Measurements from ENCODE around the gene FBLN1. TPM values are rescaled to one million over a fixed set of nuclear protein-coding genes. Genes with fewer than 3 reads are reported as not detected.

The FBLN1 gene
- total and polyA plus RNA-seq, 9 of the 15 experiments (the other 6 are each of a cell fraction or from before 2014, with no cell fraction given), result 0.66 TPM; not detected in 8

DNA sequence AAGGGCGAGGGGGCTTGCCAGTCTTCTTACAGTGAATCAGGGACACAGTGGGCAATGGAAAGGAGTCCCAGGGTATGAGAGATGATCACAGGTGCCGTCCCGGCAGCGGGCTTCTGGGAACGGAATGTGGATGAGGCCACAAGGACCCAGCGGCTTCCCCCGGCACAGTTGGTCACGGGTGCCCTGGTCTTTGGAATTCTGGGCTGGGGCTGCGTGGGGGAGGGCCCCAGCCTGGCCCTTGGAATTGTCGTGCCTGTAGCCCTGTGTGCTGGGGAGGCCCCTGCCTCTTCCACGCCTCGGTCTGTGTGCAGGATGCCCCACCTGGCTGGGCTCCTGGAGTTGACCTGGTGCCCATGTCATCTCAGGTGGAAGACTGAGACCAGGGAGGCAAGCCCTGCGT lies 76.6 kb downstream of the FBLN1 start (continued):
- TF ChIP-seq, protein P1, sequence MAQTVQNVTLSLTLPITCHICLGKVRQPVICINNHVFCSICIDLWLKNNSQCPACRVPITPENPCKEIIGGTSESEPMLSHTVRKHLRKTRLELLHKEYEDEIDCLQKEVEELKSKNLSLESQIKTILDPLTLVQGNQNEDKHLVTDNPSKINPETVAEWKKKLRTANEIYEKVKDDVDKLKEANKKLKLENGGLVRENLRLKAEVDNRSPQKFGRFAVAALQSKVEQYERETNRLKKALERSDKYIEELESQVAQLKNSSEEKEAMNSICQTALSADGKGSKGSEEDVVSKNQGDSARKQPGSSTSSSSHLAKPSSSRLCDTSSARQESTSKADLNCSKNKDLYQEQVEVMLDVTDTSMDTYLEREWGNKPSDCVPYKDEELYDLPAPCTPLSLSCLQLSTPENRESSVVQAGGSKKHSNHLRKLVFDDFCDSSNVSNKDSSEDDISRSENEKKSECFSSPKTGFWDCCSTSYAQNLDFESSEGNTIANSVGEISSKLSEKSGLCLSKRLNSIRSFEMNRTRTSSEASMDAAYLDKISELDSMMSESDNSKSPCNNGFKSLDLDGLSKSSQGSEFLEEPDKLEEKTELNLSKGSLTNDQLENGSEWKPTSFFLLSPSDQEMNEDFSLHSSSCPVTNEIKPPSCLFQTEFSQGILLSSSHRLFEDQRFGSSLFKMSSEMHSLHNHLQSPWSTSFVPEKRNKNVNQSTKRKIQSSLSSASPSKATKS (CRISPR knock-in tag; IDR thresholded peaks at IDR 0.05), result no peak
- TF ChIP-seq SRF (CRISPR knock-in tag; IDR thresholded peaks at IDR 0.05), result no peak
- no peak for TF ChIP-seq MXI1 (IDR thresholded peaks at IDR 0.05; ENCODE audit: low read depth, low read length)
- TF ChIP-seq FUS (optimal IDR thresholded peaks at IDR 0.05; ENCODE audit: low read depth, low read length), result no peak
- TF ChIP-seq SMC3 (conservative IDR thresholded peaks at IDR 0.05; ENCODE audit: insufficient read depth, low read depth, low read length), result no peak
- no peak for TF ChIP-seq NELFE (IDR thresholded peaks at IDR 0.05; ENCODE audit: insufficient read depth, insufficient read length)

DNA sequence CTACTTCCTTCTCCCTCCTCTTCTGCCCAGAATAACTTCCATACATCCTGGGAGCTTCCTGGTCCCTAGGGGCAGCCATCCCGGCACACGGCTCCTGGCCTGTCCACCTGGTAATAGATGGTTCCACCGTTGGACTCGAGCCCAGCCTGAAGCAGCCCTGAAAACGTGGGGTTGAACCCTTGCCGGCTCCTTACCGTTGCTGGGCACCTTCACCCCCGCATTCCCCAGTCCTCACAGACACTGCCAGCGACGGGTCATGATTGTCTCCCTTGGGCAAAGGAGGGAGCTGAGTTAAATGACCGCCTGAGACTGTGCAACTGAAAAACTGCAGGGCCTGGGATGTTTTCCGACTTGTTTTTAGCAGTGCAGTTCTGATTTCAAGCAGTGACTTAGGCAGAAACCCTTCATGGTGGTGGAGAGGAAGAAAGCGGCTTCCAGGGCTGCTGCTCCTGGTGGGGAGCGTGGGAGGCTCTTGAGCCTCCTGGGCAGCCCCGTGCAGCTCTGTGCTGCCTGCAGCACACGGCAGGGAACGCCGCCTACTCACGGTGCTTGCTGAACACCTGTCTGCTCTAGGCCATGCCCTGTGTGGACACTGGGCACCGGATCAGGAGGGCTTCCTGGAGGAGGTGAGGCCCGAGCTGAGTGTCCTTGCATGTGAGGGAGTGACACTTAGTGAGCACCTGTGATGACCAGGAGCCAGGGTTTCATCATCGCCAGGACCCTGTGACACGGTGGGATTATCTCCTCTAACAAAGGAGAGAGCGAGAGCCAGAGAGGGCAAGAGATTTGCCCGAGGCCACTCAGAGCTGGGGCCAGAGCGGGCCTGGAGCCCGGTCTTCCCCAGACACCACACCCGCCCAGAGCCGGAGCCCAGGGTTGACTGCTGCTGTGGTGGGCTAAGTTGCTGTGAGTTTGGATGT lies 77.4 kb downstream of the FBLN1 start:
- Histone ChIP-seq H2AFZ (ENCODE audit: low read depth, low read length) (no peak overlapping the region), H3K9me3 (replicated peaks; ENCODE audit: control insufficient read depth, insufficient read depth, low read depth, low read length) (no peaks in the 10 kb centered on the region), H3K27me3 (ENCODE audit: control insufficient read depth in 2 of 2, insufficient read depth in 2 of 2, low read length in 2 of 2) (peaks cover 5 to 79% of the 10 kb centered on the region in 2 experiments; a peak in 4 of 5 replicates), H3K4me3 (no peak overlapping the region), H3K4me2 (ENCODE audit: insufficient read depth, low read length) (no peak overlapping the region), H3K9me1 (ENCODE audit: control insufficient read depth, insufficient read depth, low read length) (no peaks in the 10 kb centered on the region), H4K20me1 (replicated peaks; ENCODE audit: control insufficient read depth, insufficient read depth, low read length) (peaks cover 3% of the 10 kb centered on the region; the same call in 1 of the 2 replicates), H3K4me1 (replicated peaks in 1 of 2; ENCODE audit: control insufficient read depth in 2 of 2, insufficient read depth in 2 of 2, low read length in 2 of 2) (peaks cover 0 to 5% of the 10 kb centered on the region in 2 experiments; a peak in 1 of 5 replicates), H3K27ac (ENCODE audit: extremely low read depth, low read depth, low read length) (no peak overlapping the region), H3K9ac (ENCODE audit: insufficient read depth in 1 of 2, low read depth in 2 of 2, low read length in 2 of 2) (no peak overlapping the region), H3K36me3 (ENCODE audit: control insufficient read depth, insufficient read depth, low read length) (no peaks in the 10 kb centered on the region), H3K79me2 (ENCODE audit: control insufficient read depth, insufficient read depth, low read length) (no peaks in the 10 kb centered on the region)
- 8% methylated on average over 15 of the region's 29 CpGs for WGBS (ENCODE audit: insufficient coverage, low coverage, missing lambda C conversion rate)
- in situ Hi-C loops (cut with MboI) (loop anchor here (5.0 kb wide), 3 partner anchors 62 to 532 kb away; no protein-coding TSS in a partner anchor), intact Hi-C loops (cut with micrococcal nuclease) (loop anchor here (5.0 to 10.0 kb wide), 3 partner anchors 67 to 535 kb away; no protein-coding TSS in a partner anchor)
- FAIRE-seq, result no peak
- no peak for ATAC-seq
- no TSS peak for BruUV-seq (replicated peaks)
- CTCF ChIA-PET (ENCODE audit: low intra/inter-chr PET ratio), result no interaction called here
- POLR2A ChIA-PET, result no interaction called here
- DNase-seq (ENCODE audit: extremely low read depth in 1 of 4, low spot score in 3 of 4), result no peak
- TF ChIP-seq ZNF174 (CRISPR knock-in tag; IDR thresholded peaks at IDR 0.05) (no peak), ZNF212 (CRISPR knock-in tag; IDR thresholded peaks at IDR 0.05) (no peak), ZFP36 (IDR thresholded peaks at IDR 0.05; ENCODE audit: low read depth, low read length, partially characterized antibody) (peak; percentile 81), ETV6 (IDR thresholded peaks at IDR 0.05; ENCODE audit: borderline replicate concordance in 1 of 2, low read depth in 2 of 2, low read length in 1 of 2) (no peak), ETV6 (CRISPR knock-in tag; IDR thresholded peaks at IDR 0.05; ENCODE audit: borderline replicate concordance) (no peak), MCM3 (IDR thresholded peaks at IDR 0.05) (no peak)
- TF ChIP-seq, protein P2, sequence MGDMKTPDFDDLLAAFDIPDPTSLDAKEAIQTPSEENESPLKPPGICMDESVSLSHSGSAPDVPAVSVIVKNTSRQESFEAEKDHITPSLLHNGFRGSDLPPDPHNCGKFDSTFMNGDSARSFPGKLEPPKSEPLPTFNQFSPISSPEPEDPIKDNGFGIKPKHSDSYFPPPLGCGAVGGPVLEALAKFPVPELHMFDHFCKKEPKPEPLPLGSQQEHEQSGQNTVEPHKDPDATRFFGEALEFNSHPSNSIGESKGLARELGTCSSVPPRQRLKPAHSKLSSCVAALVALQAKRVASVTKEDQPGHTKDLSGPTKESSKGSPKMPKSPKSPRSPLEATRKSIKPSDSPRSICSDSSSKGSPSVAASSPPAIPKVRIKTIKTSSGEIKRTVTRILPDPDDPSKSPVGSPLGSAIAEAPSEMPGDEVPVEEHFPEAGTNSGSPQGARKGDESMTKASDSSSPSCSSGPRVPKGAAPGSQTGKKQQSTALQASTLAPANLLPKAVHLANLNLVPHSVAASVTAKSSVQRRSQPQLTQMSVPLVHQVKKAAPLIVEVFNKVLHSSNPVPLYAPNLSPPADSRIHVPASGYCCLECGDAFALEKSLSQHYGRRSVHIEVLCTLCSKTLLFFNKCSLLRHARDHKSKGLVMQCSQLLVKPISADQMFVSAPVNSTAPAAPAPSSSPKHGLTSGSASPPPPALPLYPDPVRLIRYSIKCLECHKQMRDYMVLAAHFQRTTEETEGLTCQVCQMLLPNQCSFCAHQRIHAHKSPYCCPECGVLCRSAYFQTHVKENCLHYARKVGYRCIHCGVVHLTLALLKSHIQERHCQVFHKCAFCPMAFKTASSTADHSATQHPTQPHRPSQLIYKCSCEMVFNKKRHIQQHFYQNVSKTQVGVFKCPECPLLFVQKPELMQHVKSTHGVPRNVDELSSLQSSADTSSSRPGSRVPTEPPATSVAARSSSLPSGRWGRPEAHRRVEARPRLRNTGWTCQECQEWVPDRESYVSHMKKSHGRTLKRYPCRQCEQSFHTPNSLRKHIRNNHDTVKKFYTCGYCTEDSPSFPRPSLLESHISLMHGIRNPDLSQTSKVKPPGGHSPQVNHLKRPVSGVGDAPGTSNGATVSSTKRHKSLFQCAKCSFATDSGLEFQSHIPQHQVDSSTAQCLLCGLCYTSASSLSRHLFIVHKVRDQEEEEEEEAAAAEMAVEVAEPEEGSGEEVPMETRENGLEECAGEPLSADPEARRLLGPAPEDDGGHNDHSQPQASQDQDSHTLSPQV (IDR thresholded peaks at IDR 0.05), result no peak

Measured in K562 (cell line).